Upper lobe of left lung (tissue), 4 donors: ENCODE data around the gene ESYT1.

Source experiments
- CTCF ChIP-seq, 6 experiments: fragments of 450-650 bp in 4 of 6; fragments of 200-600 bp in 2 of 6; sonication (generic) in 2 of 6; IDR thresholded peaks; one replicate each; pipeline ENCODE4 v1.5.1; 2016 to 2019; ENCODE audit warnings: antibody characterized with exemption in 6 of 6
- EP300 ChIP-seq, 4 donors: sonication (generic); formaldehyde crosslinking; IDR thresholded peaks; one replicate each; pipeline ENCODE4 v1.5.1; 2017; ENCODE audit warnings: antibody characterized with exemption in 4 of 4, control low read depth in 2 of 4
- POLR2A ChIP-seq, 4 donors: fragments of 450-650 bp; IDR thresholded peaks; one replicate each; pipeline ENCODE4 v1.5.1; 2016 to 2017; ENCODE audit warnings: antibody characterized with exemption in 4 of 4, mild to moderate bottlenecking in 2 of 4

GRCh38 chr12:56189099-56189917 is 61.2 kb downstream of the ESYT1 start, which contains the start of gene SMARCC2:
- TF ChIP-seq POLR2A (IDR thresholded peaks at IDR 0.05) (peak in 2 of 4 donors; percentile 21 to 66), EP300 (IDR thresholded peaks at IDR 0.05) (no peak), CTCF (IDR thresholded peaks at IDR 0.05) (peak; percentile 88 to 96 (median 95))
